ENCODE data around the gene OMP.

DNA sequence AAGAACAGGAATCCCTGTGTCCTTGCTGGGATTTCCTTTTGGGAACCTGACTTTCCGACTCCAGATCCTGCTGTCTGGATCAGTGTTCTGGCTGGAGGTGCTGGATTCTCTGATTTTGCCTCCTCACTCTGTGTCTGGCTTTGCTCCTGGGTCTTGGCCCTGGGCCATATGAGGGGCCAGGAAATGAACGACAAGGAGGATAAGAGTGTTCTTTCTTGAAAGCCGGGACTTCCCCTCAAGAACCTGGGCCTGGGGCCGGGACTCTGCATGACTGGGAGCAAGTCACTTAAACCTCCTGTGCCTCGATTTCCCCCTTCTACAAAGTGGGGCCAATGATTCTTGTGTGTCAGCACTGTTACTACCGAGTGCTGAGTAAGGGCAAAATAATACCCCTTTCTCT, 22.6 kb downstream of the OMP start:
- TF ChIP-seq, protein P1, sequence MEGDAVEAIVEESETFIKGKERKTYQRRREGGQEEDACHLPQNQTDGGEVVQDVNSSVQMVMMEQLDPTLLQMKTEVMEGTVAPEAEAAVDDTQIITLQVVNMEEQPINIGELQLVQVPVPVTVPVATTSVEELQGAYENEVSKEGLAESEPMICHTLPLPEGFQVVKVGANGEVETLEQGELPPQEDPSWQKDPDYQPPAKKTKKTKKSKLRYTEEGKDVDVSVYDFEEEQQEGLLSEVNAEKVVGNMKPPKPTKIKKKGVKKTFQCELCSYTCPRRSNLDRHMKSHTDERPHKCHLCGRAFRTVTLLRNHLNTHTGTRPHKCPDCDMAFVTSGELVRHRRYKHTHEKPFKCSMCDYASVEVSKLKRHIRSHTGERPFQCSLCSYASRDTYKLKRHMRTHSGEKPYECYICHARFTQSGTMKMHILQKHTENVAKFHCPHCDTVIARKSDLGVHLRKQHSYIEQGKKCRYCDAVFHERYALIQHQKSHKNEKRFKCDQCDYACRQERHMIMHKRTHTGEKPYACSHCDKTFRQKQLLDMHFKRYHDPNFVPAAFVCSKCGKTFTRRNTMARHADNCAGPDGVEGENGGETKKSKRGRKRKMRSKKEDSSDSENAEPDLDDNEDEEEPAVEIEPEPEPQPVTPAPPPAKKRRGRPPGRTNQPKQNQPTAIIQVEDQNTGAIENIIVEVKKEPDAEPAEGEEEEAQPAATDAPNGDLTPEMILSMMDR (conservative IDR thresholded peaks at IDR 0.05), result no peak
- TF ChIP-seq EZH2 (IDR thresholded peaks at IDR 0.05; ENCODE audit: low read depth), result no peak

Data from PC-9 (cell line).